DOHH2 (cell line): Measurements from ENCODE around the gene WDR5B.

ENCODE experiments used
- H3F3A ChIP-seq: fragments of 200-600 bp; sonication (generic), shearing (Covaris generic); 2 replicates; pipeline ENCODE4 v1.6.0; 2016; ENCODE audit warnings: antibody characterized with exemption, mild to moderate bottlenecking; ENCODE audit not compliant: control insufficient read depth, insufficient read depth
- H3K27ac ChIP-seq: fragments of 200-600 bp; sonication (generic); 2 replicates; pipeline ENCODE4 v1.5.1; 2014; ENCODE audit warnings: low read depth, mild to moderate bottlenecking, low read length, moderate library complexity
- H3K27me3 ChIP-seq: fragments of 200-600 bp; sonication (generic); 2 replicates; pipeline ENCODE4 v1.6.1; 2014; ENCODE audit warnings: mild to moderate bottlenecking, low read length, mixed read lengths; ENCODE audit not compliant: control insufficient read depth
- H3K36me3 ChIP-seq: fragments of 200-600 bp; sonication (generic); 2 replicates; pipeline ENCODE4 v1.6.1; 2014; ENCODE audit warnings: mild to moderate bottlenecking, low read length, moderate library complexity, mixed read lengths; ENCODE audit not compliant: control insufficient read depth
- H3K4me1 ChIP-seq: fragments of 200-600 bp; sonication (generic); 2 replicates; pipeline ENCODE4 v1.6.1; 2014; ENCODE audit warnings: mild to moderate bottlenecking, low read length, mixed read lengths; ENCODE audit not compliant: control insufficient read depth
- H3K4me2 ChIP-seq: fragments of 200-600 bp; sonication (generic); 2 replicates; pipeline ENCODE4 v1.6.0; 2014; ENCODE audit warnings: mild to moderate bottlenecking, low read length, moderate library complexity
- H3K4me3 ChIP-seq: fragments of 200-600 bp; sonication (generic); 2 replicates; pipeline ENCODE4 v1.5.1; 2014; ENCODE audit warnings: mild to moderate bottlenecking, low read length, mixed read lengths
- H3K79me2 ChIP-seq: fragments of 200-600 bp; sonication (generic); 2 replicates; pipeline ENCODE4 v1.6.1; 2014; ENCODE audit warnings: mild to moderate bottlenecking, low read length, mixed read lengths; ENCODE audit not compliant: control insufficient read depth
- H3K9me2 ChIP-seq: fragments of 200-600 bp; sonication (generic); replicated peaks from 2 replicates; pipeline ENCODE4 v1.6.1; 2014; ENCODE audit warnings: mild to moderate bottlenecking, low read length, mixed read lengths; ENCODE audit not compliant: control insufficient read depth
- H3K9me3 ChIP-seq: fragments of 200-600 bp; sonication (generic); 2 replicates; pipeline ENCODE4 v1.6.1; 2014; ENCODE audit warnings: antibody characterized with exemption, low read length, mixed read lengths; ENCODE audit not compliant: control insufficient read depth, insufficient read depth
- H4K20me1 ChIP-seq: fragments of 200-600 bp; sonication (generic); 2 replicates; pipeline ENCODE4 v1.6.0; 2014; ENCODE audit warnings: low read depth, mild to moderate bottlenecking, antibody characterized with exemption, low read length, moderate library complexity; ENCODE audit not compliant: control insufficient read depth, insufficient read depth
- EZH2phosphoT487 ChIP-seq: fragments of 200-600 bp; sonication (generic); IDR thresholded peaks from 2 replicates; pipeline ENCODE4 v1.6.1; 2017; ENCODE audit warnings: borderline replicate concordance, mild to moderate bottlenecking, antibody characterized with exemption, low read length, moderate library complexity, mixed read lengths
- TF ChIP-seq, protein P1 (sequence below): fragments of 200-600 bp; sonication (generic); IDR thresholded peaks from one replicate; pipeline ENCODE4 v1.5.1; 2014; ENCODE audit warnings: antibody characterized with exemption, mild to moderate bottlenecking, low read depth, low read length; ENCODE audit not compliant: poor library complexity, severe bottlenecking

The WDR5B gene

DNA sequence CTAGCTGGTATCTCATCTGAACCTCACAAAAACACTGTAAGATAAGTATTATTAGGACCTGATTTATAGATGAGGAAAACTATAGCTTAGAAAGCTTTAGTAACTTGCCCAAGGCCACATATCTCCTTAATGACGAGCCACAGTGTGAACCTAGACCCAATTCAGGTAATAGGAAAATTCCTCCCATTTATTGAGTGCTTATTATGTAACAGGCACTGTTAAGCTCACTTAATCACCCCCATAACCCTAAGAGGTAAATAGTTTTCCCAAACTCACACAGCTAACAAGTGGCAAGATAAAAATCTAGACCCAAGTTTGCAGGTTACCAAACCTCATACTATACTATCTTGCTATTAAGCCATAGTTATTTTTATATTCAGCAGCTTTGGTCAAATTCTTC lies 7.9 kb downstream of the WDR5B start:
- H3K79me2 ChIP-seq, result peaks cover 24% of the 10 kb centered on the region
- TF ChIP-seq EZH2phosphoT487, result no peak
- TF ChIP-seq, protein P1, sequence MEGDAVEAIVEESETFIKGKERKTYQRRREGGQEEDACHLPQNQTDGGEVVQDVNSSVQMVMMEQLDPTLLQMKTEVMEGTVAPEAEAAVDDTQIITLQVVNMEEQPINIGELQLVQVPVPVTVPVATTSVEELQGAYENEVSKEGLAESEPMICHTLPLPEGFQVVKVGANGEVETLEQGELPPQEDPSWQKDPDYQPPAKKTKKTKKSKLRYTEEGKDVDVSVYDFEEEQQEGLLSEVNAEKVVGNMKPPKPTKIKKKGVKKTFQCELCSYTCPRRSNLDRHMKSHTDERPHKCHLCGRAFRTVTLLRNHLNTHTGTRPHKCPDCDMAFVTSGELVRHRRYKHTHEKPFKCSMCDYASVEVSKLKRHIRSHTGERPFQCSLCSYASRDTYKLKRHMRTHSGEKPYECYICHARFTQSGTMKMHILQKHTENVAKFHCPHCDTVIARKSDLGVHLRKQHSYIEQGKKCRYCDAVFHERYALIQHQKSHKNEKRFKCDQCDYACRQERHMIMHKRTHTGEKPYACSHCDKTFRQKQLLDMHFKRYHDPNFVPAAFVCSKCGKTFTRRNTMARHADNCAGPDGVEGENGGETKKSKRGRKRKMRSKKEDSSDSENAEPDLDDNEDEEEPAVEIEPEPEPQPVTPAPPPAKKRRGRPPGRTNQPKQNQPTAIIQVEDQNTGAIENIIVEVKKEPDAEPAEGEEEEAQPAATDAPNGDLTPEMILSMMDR, result no peak
- H3K4me3 ChIP-seq, result no peak overlapping the region
- peaks cover 95% of the 10 kb centered on the region for H3K36me3 ChIP-seq
- no peaks in the 10 kb centered on the region for H4K20me1 ChIP-seq
- peaks cover 2% of the 10 kb centered on the region; the same call in 1 of the 2 replicates for H3F3A ChIP-seq
- no peak overlapping the region for H3K27ac ChIP-seq
- H3K4me2 ChIP-seq, result no peak overlapping the region
- no peaks in the 10 kb centered on the region for H3K27me3 ChIP-seq
- no peaks in the 10 kb centered on the region for H3K9me3 ChIP-seq
- peaks cover 17% of the 10 kb centered on the region for H3K4me1 ChIP-seq
- no peaks in the 10 kb centered on the region for H3K9me2 ChIP-seq

DNA sequence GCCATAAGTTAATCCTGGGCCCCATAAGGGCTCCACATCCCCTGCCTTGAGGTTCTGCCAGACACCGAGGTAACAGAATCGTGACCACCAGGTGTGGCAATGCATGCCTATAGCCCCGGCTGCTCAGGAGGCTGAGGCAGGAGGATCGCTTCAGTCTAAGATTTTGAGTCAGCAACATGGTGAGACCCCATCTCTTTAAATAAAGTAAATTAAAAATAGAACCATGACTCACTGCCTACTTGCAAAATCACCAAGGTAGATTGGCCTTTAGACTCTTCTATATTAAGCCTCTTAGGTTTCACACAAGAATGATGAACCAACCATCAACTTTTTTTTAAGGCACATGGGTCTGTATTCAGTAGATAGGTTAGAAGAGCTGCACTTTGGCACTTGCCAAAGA lies 9.7 kb downstream of the WDR5B start:
- H3K27ac ChIP-seq, result no peak overlapping the region

DNA sequence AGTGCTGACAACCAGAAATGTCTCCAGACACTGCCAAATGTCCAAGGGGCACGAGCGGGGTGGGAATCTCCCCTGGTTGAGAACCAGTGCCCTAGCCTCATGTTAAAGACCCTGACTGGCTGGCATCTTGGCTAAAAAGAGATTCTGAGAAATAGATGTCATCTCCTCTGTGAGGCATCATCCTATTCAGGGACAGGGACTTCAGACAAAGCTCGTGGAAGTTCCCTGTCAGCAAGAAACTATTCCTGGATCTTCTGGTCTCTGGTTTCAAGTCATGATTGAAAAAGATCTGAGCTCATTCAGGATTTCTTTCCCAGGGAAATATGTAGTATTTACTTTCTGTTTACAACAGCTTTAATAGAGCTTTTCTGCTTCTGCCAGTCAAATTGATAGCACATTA lies 10.8 kb downstream of the WDR5B start:
- no peaks in the 10 kb centered on the region for H3K27me3 ChIP-seq
- no peaks in the 10 kb centered on the region for H4K20me1 ChIP-seq
- no peak overlapping the region for H3K4me2 ChIP-seq
- H3K9me3 ChIP-seq, result no peaks in the 10 kb centered on the region
- TF ChIP-seq EZH2phosphoT487, result no peak
- H3K36me3 ChIP-seq, result peaks cover 75% of the 10 kb centered on the region
- peaks cover 10% of the 10 kb centered on the region for H3K79me2 ChIP-seq
- H3K9me2 ChIP-seq, result no peaks in the 10 kb centered on the region
- no peak overlapping the region for H3K4me3 ChIP-seq
- H3K4me1 ChIP-seq, result peaks cover 16% of the 10 kb centered on the region
- peaks cover 2% of the 10 kb centered on the region; the same call in 1 of the 2 replicates for H3F3A ChIP-seq
- H3K27ac ChIP-seq, result no peak overlapping the region

More for the DNA sequence above, 9.7 kb downstream of the WDR5B start:
- Histone ChIP-seq H4K20me1 (no peaks in the 10 kb centered on the region), H3K4me3 (no peak overlapping the region), H3K4me2 (no peak overlapping the region), H3F3A (peaks cover 2% of the 10 kb centered on the region; the same call in 1 of the 2 replicates), H3K9me3 (no peaks in the 10 kb centered on the region), H3K9me2 (no peaks in the 10 kb centered on the region), H3K36me3 (peaks cover 87% of the 10 kb centered on the region), H3K4me1 (peaks cover 17% of the 10 kb centered on the region), H3K79me2 (peaks cover 19% of the 10 kb centered on the region), H3K27me3 (no peaks in the 10 kb centered on the region)
- no peak for TF ChIP-seq EZH2phosphoT487
- TF ChIP-seq, protein P1, result no peak

DNA sequence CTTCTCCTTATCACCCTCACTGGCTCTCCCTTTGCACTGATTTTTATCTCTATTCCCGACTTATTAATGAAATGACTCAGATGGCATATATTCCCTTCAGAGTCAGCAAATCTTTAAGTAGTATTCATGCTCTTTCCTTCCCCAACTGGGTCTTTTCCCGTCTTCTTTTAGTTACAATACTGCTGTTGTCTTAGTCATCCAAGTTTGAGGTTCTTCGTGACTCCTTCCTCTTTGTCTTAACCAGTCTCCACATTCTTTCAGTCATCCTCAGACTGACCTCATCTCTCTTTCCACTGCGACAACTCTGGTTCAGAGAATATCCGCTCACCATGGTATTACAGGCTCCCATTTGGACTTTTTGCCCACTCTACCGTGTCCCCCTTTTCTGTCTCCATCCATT lies 12.4 kb downstream of the WDR5B start:
- Histone ChIP-seq H3K27me3 (no peaks in the 10 kb centered on the region), H3K79me2 (peaks cover 14% of the 10 kb centered on the region; the same call in 1 of the 2 replicates), H3F3A (no peaks in the 10 kb centered on the region), H3K9me3 (no peaks in the 10 kb centered on the region), H3K4me3 (no peak overlapping the region), H3K4me1 (peaks cover 2% of the 10 kb centered on the region; the same call in 1 of the 2 replicates), H3K27ac (no peak overlapping the region), H3K9me2 (no peaks in the 10 kb centered on the region), H4K20me1 (no peaks in the 10 kb centered on the region), H3K4me2 (no peak overlapping the region), H3K36me3 (peaks cover 60% of the 10 kb centered on the region)
- TF ChIP-seq EZH2phosphoT487, result no peak
- TF ChIP-seq, protein P1, result no peak
